Activated T-helper 1 cell treated with anti-CD3 and anti-CD28 coated beads, Interleukin-12 subunit alpha, Interleukin-12 subunit beta, Interleukin-2, Interleukin-4 antibody, amounts not matched to agents 30 ng/mL and 10 ng/mL and 1 ng/mL, durations not matched to agents 14 hours and 24 hours and 36 hours (primary cell): Measurements from ENCODE around the gene GPR158. TPM values are rescaled to one million over a fixed set of nuclear protein-coding genes. Genes with fewer than 3 reads are reported as not detected.

Experiments used
- DNase-seq: peaks from one replicate; pipeline ENCODE4 v3.0.0; 2021; ENCODE audit warnings: low spot score
- H3K27ac Mint-ChIP-seq: one replicate; pipeline ENCODE4 v1.8.0; 2021; ENCODE audit warnings: mild to moderate bottlenecking, mixed read lengths
- H3K27me3 Mint-ChIP-seq: one replicate; pipeline ENCODE4 v1.8.0; 2022; ENCODE audit warnings: mild to moderate bottlenecking, moderate library complexity, mixed read lengths; ENCODE audit not compliant: insufficient read depth
- H3K36me3 Mint-ChIP-seq: one replicate; pipeline ENCODE4 v1.8.0; 2021; ENCODE audit warnings: low read depth, mixed read lengths
- H3K4me1 Mint-ChIP-seq: one replicate; pipeline ENCODE4 v1.8.0; 2021; ENCODE audit warnings: low read depth, mixed read lengths
- H3K4me3 Mint-ChIP-seq: one replicate; pipeline ENCODE4 v1.8.0; 2021; ENCODE audit warnings: mild to moderate bottlenecking, moderate library complexity, mixed read lengths
- H3K9me3 Mint-ChIP-seq: one replicate; pipeline ENCODE4 v1.8.0; 2021; ENCODE audit warnings: mixed read lengths
- intact Hi-C: fragments of 100-400 bp; cut with micrococcal nuclease; formaldehyde crosslinking; loops from one replicate; pipeline ENCODE4 v1.15.1; 2024
- total RNA-seq: library from RNA; stranded (reverse); gene quantifications from 2 replicates; pipeline ENCODE4 v1.2.3, GENCODE V29; 2022

GPR158 gene
- total RNA-seq, 1 donor from 2014 or later, result not detected

DNA sequence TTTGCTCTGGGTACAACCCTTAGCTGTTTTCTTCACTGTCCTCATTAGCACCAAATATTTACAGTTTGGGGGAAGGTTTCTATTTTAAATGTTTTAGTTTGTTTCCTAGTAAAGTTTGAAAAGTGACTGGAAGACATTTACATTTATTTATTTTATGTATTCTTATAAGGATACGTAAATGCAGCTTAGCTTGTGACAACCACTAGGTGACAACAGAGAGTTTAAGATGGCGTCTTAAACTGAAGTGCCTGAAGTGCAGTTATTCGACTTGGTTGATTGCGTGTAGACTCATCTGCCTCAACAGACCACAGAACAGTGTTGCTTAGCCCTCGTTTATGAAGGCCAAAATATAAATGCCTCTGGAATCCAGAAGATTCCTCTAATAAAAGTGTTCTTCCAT lies 381.1 kb downstream of the GPR158 start:
- no peaks in the 10 kb centered on the region for H3K4me1 Mint-ChIP-seq
- H3K9me3 Mint-ChIP-seq, result no peaks in the 10 kb centered on the region

DNA sequence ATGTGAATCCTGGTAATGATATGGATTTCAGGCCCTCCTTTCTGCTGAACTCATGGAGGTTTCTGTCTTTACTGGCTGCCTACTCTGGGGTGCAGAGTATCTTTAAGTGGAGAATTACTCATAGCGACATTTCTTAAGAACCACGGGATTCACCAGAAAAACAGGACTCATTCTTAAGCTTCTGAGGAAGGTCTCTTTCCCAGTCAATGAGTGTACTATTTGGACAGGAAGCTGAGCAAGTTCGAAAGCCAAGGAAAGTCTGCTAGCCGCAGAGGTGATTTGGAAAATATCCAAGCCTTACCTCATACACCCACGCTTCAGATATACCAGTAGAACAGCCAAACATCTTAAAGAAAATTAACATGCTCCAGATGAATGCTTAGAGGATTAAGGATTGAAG lies 381.7 kb downstream of the GPR158 start:
- no peak for DNase-seq
- Mint-ChIP-seq H3K27ac (no peak overlapping the region), H3K36me3 (no peaks in the 10 kb centered on the region), H3K4me1 (no peaks in the 10 kb centered on the region), H3K4me3 (no peak overlapping the region), H3K9me3 (no peaks in the 10 kb centered on the region), H3K27me3 (no peaks in the 10 kb centered on the region)
- intact Hi-C loops, result no loop called here

More for the DNA sequence above, 381.1 kb downstream of the GPR158 start:
- Mint-ChIP-seq H3K27me3 (no peaks in the 10 kb centered on the region), H3K36me3 (no peaks in the 10 kb centered on the region), H3K4me3 (no peak overlapping the region), H3K27ac (no peak overlapping the region)
- intact Hi-C loops, result no loop called here
- DNase-seq, result no peak

DNA sequence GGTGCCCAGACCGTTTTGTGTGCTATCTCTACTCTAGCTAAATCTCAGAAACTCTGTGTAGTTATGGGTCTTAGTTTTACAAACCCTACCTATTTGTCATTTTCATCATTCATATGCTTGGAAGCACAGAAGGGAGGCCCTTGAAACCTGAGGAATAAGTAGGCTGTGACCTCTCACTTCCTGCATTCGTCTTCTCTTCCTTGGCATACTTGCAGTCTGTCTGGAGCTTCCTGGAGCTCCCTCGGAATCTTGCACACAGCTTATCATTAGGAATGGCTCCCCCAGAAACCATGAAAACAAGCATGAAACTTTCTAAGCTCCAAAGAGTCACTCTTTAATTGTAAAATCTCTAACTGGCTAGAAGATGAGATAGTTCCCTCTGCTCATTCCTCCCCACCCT lies 382.3 kb downstream of the GPR158 start:
- no peaks in the 10 kb centered on the region for H3K4me1 Mint-ChIP-seq
- intact Hi-C loops, result no loop called here
- no peak overlapping the region for H3K27ac Mint-ChIP-seq
- H3K4me3 Mint-ChIP-seq, result no peak overlapping the region
- DNase-seq, result no peak
- H3K27me3 Mint-ChIP-seq, result no peaks in the 10 kb centered on the region
- H3K9me3 Mint-ChIP-seq, result no peaks in the 10 kb centered on the region
- H3K36me3 Mint-ChIP-seq, result no peaks in the 10 kb centered on the region

DNA sequence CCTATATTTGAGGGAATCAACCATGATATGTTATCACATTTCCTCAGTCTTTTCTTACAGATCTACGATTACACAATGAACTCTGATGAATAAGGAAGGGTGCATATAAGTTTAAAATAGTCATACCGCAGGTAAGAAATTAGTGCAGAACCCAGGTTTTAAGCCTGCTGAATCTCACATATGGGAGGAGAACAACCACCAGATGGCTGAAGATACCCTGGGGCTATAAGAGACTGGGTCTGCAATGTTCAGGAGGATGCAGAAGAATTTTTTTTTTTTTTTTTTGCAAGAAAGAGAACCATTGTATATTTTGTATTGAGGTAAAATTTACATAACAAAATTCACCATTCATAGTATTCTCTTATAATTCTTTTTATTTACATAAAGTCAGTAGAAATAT lies 387.0 kb downstream of the GPR158 start:
- intact Hi-C loops, result no loop called here
- Mint-ChIP-seq H3K4me3 (no peak overlapping the region), H3K4me1 (no peaks in the 10 kb centered on the region), H3K9me3 (no peaks in the 10 kb centered on the region), H3K27ac (no peak overlapping the region), H3K36me3 (no peaks in the 10 kb centered on the region), H3K27me3 (no peaks in the 10 kb centered on the region)
- DNase-seq, result no peak

DNA sequence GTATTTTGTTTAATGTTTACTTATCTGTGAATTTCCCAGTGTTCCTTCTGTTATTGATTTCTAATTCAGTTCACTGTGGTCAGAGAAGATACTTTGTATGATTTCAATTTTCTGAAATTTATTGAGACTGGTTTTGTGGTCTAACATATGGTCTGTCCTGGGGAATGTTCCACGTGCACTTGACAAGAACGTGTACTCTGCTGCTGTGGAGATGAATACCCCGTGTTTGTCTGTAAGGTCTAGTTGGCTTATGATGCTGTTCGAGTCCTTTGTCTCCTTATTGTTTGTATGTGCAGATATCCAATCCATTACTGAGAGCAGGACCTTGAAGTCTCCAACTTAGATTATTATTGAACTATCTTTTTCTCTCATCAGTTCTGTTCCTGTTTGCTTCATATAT lies 387.7 kb downstream of the GPR158 start:
- Mint-ChIP-seq H3K4me3 (no peak overlapping the region), H3K36me3 (no peaks in the 10 kb centered on the region), H3K4me1 (no peaks in the 10 kb centered on the region), H3K27ac (no peak overlapping the region), H3K9me3 (no peaks in the 10 kb centered on the region), H3K27me3 (no peaks in the 10 kb centered on the region)
- intact Hi-C loops, result no loop called here
- DNase-seq, result no peak

DNA sequence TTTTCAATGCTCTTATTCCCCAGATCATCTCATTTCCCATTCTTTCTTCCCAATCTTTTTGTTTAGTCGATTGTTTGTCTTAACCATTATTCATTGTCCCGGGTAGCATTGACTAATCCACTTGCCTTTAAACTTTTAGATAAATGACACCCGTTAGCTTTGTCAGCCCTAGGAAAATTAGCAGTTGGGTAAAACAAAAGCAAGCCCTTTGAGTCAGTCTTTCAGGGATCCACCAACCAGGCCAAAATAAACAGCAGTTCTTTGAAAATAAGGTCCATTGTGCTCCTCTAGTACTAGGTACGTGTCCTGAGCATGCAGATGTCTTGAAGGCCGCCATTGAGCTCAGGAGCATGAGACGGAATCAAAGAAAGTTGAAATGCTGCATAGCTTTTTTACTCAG lies 389.6 kb downstream of the GPR158 start:
- intact Hi-C loops, result no loop called here
- H3K27ac Mint-ChIP-seq, result no peak overlapping the region

DNA sequence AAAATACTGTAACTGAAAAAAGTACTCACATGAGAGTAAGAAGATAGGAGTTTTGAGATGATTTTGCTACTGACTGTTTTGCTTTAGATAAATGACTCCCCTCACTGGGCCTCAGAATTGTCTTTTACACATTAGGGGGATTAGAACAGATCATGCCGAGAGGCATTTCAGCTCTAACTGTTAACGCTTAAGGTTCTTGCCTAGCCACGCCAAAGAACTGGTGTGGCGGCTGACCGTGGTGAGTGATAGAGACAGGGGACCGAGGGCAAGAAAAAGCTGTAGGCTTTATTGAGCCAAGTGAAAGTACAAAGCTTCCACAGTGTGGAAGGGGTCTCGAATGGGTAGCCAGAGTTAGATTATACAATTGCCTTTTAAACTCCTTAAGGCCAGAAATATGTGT lies 390.8 kb downstream of the GPR158 start:
- Mint-ChIP-seq H3K27ac (no peak overlapping the region), H3K36me3 (no peaks in the 10 kb centered on the region), H3K4me3 (no peak overlapping the region), H3K9me3 (no peaks in the 10 kb centered on the region), H3K27me3 (no peaks in the 10 kb centered on the region), H3K4me1 (no peaks in the 10 kb centered on the region)
- DNase-seq, result no peak
- intact Hi-C loops, result no loop called here

More for the DNA sequence above, 389.6 kb downstream of the GPR158 start:
- Mint-ChIP-seq H3K36me3 (no peaks in the 10 kb centered on the region), H3K4me3 (no peak overlapping the region), H3K9me3 (no peaks in the 10 kb centered on the region), H3K4me1 (no peaks in the 10 kb centered on the region), H3K27me3 (no peaks in the 10 kb centered on the region)
- no peak for DNase-seq

DNA sequence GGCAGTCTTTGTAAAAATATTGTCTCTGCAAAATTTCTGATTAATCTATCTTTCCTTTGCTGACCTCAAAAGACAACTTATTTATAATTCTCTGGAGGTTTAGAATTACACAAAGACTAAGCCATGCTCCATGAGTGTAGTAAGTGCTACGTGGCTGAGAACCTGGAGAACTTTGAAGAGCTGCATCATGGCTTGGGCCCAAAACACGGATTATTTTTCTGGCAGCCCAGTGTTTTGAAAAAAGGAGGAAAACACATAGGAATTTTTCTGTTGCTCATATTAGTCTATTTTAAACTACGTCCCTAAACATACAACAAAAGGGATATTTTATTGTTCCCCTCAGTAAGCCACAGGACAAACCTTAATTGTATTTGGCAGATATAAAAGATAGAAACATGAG lies 398.5 kb downstream of the GPR158 start:
- no peaks in the 10 kb centered on the region for H3K36me3 Mint-ChIP-seq
- no peaks in the 10 kb centered on the region for H3K27me3 Mint-ChIP-seq
- intact Hi-C loops, result no loop called here
- no peak overlapping the region for H3K27ac Mint-ChIP-seq
- H3K4me1 Mint-ChIP-seq, result no peaks in the 10 kb centered on the region
- H3K9me3 Mint-ChIP-seq, result no peaks in the 10 kb centered on the region
- H3K4me3 Mint-ChIP-seq, result no peak overlapping the region
- DNase-seq, result no peak

DNA sequence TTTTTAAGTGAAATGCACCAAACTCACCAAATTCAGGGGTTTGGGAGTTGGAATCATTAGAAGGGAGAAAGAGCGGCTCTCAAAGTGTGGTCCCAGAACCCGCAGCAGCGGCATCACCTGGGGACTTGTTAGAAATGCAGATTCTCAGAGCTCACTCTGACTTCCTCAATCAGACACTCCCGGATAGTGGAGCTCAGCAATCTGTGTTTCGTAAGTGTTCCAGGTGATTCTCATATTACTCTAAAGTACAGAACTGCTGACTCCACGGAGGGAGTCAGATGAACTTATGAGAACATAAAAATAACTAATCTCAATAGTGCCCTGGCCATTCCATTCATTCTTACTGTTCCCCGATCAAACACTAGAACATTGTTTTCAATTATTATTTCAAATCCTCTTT lies 400.5 kb downstream of the GPR158 start:
- no peaks in the 10 kb centered on the region for H3K27me3 Mint-ChIP-seq
- intact Hi-C loops, result no loop called here
- no peak overlapping the region for H3K27ac Mint-ChIP-seq
- no peaks in the 10 kb centered on the region for H3K4me1 Mint-ChIP-seq
- H3K36me3 Mint-ChIP-seq, result no peaks in the 10 kb centered on the region
- peaks cover 5% of the 10 kb centered on the region for H3K9me3 Mint-ChIP-seq
- no peak for DNase-seq
- H3K4me3 Mint-ChIP-seq, result no peak overlapping the region

DNA sequence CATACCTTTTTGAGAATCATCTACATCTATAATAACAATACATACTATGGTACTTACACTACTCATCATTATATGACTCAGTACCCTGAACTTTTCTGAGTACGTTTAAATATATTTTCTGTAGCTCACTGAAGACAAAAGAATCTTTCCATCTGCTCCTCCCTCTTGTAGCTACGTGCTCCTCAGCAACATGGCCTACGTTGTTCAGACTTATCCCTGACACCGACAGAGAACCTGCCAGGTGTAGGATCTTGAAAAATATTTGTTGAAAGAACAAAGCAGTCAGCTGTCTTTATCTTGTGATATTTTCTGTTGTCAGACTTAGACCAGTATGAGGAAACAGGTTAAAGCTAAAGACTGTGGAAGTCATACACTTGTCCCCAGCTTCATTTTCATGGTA lies 403.3 kb downstream of the GPR158 start:
- no peak overlapping the region for H3K4me3 Mint-ChIP-seq
- DNase-seq, result no peak
- peaks cover 13% of the 10 kb centered on the region for H3K9me3 Mint-ChIP-seq
- H3K27ac Mint-ChIP-seq, result no peak overlapping the region
- intact Hi-C loops, result no loop called here
- H3K27me3 Mint-ChIP-seq, result no peaks in the 10 kb centered on the region
- no peaks in the 10 kb centered on the region for H3K36me3 Mint-ChIP-seq
- H3K4me1 Mint-ChIP-seq, result no peaks in the 10 kb centered on the region

DNA sequence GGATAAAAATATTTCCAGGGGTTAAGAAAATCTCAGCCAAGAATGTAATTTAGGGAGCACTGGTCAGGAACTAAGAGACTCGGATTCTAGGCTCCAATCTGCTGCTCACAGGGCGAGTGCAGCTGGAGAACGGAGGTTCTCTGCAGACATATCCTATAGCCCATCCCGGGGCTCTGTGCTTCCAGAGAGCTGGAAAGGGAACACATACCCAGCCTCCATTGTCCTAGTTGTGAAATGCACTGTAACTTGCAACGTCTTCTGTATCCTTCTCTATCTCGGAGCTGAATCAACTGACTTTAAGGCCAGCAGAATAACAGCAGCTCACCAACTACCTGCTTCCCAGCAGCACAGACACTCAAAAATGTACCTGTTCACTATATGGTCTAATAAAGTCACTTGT lies 408.2 kb downstream of the GPR158 start:
- intact Hi-C loops, result no loop called here

DNA sequence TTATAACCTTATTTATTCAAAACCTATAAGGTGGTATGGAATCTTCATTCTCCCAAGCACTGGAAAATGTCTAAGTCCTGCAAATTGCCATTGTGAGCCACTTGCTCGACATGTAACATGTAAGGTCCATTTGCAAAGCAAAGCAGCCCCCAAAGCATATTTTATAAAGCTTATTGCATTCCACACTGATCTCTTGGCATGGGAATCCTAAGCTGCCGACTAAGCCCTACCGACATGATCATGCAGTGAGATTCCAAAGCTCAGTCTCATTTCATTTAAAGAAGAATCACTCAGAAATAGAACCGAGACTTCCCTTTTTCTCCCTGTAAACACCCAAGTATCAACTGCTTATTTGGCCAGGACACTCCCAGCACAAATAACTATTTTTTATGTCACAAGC lies 425.9 kb downstream of the GPR158 start:
- H3K27ac Mint-ChIP-seq, result no peak overlapping the region
- no peaks in the 10 kb centered on the region for H3K27me3 Mint-ChIP-seq
- H3K4me1 Mint-ChIP-seq, result no peaks in the 10 kb centered on the region
- H3K4me3 Mint-ChIP-seq, result no peak overlapping the region
- peaks cover 4% of the 10 kb centered on the region for H3K9me3 Mint-ChIP-seq
- intact Hi-C loops, result no loop called here
- no peak for DNase-seq
- no peaks in the 10 kb centered on the region for H3K36me3 Mint-ChIP-seq

More for the DNA sequence above, 408.2 kb downstream of the GPR158 start:
- DNase-seq, result no peak
- H3K27me3 Mint-ChIP-seq, result no peaks in the 10 kb centered on the region
- H3K4me1 Mint-ChIP-seq, result no peaks in the 10 kb centered on the region
- no peaks in the 10 kb centered on the region for H3K36me3 Mint-ChIP-seq
- peaks cover 32% of the 10 kb centered on the region for H3K9me3 Mint-ChIP-seq
- no peak overlapping the region for H3K27ac Mint-ChIP-seq
- H3K4me3 Mint-ChIP-seq, result no peak overlapping the region

DNA sequence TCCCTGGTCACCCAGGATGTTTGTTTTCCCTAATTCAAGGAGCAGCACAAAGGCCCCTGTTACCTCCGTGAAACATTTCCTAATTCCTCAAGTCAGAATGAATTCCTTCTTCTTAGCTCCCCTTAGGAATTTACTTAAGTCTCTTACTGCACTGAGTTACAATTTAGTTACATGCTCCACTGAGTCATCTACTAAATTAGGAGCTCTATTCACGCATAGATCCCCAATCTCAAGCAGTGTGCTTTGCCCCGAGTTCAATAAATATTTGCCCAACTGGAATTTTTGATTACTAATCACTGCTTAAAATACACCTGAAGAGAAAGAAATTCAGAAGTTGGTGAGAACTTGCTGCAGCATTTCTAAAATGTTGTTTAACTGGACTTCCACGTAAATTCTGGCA lies 429.8 kb downstream of the GPR158 start:
- intact Hi-C loops, result no loop called here
- Mint-ChIP-seq H3K27me3 (no peaks in the 10 kb centered on the region), H3K9me3 (no peaks in the 10 kb centered on the region), H3K4me3 (no peak overlapping the region), H3K27ac (no peak overlapping the region), H3K4me1 (no peaks in the 10 kb centered on the region), H3K36me3 (no peaks in the 10 kb centered on the region)
- DNase-seq, result no peak

DNA sequence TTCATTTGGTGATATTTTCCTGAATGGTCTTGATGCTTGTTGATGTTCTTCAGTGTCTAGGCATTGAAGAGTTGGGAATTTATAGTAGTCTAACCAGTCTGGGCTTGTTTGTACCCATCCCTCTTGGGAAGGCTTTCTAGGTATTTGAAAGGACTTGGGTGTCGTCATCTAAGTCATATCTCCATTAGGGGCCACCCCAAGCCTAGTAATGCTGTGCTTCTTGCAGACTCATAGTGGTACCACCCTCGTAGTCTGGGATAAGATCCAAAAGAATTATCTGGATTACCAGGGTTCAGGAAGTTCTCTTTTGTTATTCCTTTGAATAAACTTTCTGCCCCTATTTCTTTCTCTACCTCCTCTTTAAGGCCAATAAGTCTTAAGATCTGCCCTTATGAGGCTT lies 439.9 kb downstream of the GPR158 start:
- Mint-ChIP-seq H3K27me3 (no peaks in the 10 kb centered on the region), H3K27ac (no peak overlapping the region), H3K4me3 (no peak overlapping the region), H3K36me3 (no peaks in the 10 kb centered on the region), H3K4me1 (no peaks in the 10 kb centered on the region), H3K9me3 (peaks cover 9% of the 10 kb centered on the region)
- DNase-seq, result no peak
- intact Hi-C loops, result no loop called here
